G401.6 (cell line): ENCODE data around the gene DAP.
"Not testable (repeated sequence)": the region's sequence is repeated elsewhere in the genome, so short reads cannot be mapped to it uniquely, and the experiment has no call there.

Experiments used
- FAIRE-seq: peaks from 2 replicates; lab custom pipeline; 2012; peaks lifted over from hg19 to GRCh38; lab: Jason Lieb, UNC

Gene DAP, protein sequence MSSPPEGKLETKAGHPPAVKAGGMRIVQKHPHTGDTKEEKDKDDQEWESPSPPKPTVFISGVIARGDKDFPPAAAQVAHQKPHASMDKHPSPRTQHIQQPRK

GRCh38 chr5:10761185-10761932, at the start of gene DAP:
DAP (minus strand) TSS chr5:10761234; CDS start chr5:10761068, 166 bp downstream.
- no peak for FAIRE-seq

- no peak for FAIRE-seq
These were observed 47.6 kb upstream of the DAP start for GRCh38 chr5:10808347-10809226.

GRCh38 chr5:10801931-10802666, 41.1 kb upstream of the DAP start:
- no peak for FAIRE-seq

DNA sequence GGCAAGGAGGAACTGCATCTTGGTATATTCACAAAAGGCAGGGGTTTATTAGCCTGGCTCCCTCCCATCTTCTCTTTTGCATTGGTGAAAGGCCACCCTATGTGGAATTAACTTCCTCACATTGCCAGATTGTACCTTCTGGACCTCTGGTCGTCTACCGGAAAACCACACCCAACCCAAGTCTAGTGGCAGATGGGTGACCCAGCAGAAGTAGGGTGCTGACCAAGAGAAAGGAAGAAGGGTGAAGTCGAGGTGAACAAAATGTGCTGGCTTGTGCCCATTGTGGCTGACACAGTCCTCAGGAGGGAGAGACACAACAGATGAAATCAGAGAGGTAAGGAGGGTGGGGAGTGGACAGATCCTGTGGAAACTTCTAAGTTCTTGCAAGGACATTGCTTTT, 39.8 kb upstream of the DAP start:
- no peak for FAIRE-seq

- FAIRE-seq, result no peak
These were observed 36.2 kb upstream of the DAP start for GRCh38 chr5:10797261-10797660.

DNA sequence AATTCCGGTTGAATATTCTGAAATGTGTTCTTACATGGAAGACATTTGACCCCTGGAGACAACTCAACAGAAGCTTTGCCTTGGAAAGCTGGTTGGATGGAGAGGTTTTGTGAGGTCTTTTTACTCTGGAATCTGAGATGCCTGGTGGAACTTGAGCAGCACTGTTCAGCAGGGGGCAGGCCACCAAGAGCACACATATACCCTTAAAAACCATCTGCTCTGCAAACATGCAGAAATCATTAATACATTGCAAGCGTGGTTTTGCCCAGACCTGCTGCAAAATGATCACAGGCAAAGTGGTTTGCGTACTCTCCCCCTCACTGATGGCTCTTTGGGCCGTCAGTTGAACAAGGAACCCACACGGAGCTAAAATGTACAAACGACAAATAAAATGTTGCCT, 32.8 kb upstream of the DAP start:
- FAIRE-seq, result no peak

DNA sequence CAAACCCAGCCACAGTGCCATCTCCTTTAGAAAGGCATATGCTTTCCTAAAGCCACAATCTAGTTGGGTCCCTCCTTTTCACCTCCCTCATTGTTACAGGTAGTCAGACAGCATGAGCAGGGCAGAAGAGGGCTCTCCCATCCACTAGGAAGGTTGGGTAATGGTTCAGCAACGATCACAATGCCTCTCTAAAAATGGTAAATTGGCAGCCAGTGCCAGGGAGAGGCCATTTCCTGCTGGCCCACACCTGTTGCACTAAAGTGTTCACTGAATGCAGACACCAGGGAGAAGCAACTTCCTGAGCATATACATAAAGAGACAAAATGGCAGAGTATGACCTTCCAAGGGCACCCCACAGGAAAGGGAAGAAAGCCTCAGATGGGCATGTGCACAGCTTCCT, 31.3 kb upstream of the DAP start:
- FAIRE-seq, result no peak

- no peak for FAIRE-seq
These were observed 28.7 kb upstream of the DAP start for GRCh38 chr5:10789726-10790125.

DNA sequence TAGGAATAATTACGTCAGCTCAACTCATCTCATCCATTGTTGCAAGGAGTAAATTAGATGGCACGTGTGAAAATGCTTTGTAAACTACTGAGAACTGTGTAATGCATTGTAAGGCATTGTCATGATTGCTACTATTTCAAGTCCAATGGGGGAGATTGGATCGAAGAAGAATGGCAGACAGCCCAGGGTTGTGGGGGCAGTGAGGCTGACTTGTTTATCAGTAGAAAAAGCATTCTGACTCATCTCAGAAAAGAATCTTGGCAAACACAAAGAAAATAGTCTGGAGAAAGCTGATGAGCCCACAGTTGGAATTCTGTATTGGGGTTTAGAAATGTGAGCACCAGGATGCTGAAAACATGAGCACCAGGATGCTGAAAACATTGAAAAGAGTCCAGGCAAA, 28.0 kb upstream of the DAP start:
- no peak for FAIRE-seq

DNA sequence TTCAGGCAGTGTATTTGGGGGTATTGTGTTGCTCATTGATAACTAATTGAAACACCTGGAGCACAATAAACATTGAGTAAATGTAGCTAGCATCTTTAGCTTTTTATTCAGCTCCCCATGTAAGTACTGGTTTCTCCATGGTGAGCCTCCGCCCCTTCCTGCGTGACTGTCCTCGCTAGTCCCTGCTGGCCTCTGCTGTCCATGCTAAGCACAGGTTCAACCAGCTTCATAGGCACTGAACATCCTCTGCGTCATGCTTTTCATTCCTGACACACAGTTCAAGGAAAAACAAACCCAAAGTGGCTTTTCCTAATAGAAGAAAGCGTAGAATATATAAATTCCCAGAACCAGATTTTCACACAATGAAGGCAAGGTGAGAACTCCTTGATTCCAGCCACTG, 27.3 kb upstream of the DAP start:
- FAIRE-seq, result no peak

GRCh38 chr5:10786835-10787234, 25.8 kb upstream of the DAP start:
- FAIRE-seq, result no peak

DNA sequence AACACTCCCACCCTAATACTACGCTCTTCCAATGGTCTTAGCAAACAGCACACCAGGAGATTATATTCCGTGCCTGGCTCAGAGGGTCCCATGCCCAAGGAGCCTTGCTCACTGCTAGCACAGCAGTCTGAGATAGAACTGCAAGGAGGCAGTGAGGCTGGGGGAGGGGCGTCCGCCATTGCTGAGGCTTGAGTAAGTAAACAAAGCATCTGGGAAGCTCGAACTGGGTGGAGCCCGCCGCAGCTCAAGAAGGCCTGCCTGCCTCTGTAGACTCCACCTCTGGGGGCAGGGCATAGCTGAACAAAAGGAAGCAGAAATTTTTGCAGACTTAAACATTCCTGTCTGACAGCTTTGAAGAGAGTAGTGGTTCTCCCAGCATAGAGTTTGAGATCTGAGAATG, 19.2 kb upstream of the DAP start:
- FAIRE-seq, result not testable (repeated sequence)

- FAIRE-seq, result no peak
These were observed 18.6 kb upstream of the DAP start for GRCh38 chr5:10779592-10779991.

GRCh38 chr5:10778179-10778910, 17.3 kb upstream of the DAP start:
- no peak for FAIRE-seq

DNA sequence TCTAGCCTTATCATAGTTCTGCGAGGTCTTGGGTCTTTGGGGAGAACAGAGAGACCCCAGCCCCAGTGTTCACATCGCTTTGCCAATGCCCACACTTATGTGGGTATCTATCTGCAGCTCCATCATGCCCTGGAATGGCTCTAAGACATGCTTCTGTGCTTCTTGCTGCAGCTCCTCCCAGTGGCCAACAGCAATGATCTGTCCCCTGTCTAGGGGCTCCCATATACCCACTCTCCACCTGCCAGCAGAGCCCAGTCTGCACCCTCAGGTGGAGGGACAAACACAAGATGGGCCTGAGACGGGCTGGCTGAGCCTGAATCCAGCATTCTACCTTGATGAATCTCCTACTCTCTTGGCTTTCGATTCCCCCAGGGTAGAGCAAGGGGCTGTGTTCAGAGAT, 14.6 kb upstream of the DAP start:
- FAIRE-seq, result no peak

GRCh38 chr5:10772901-10773585, 12.0 kb upstream of the DAP start:
- no peak for FAIRE-seq

DNA sequence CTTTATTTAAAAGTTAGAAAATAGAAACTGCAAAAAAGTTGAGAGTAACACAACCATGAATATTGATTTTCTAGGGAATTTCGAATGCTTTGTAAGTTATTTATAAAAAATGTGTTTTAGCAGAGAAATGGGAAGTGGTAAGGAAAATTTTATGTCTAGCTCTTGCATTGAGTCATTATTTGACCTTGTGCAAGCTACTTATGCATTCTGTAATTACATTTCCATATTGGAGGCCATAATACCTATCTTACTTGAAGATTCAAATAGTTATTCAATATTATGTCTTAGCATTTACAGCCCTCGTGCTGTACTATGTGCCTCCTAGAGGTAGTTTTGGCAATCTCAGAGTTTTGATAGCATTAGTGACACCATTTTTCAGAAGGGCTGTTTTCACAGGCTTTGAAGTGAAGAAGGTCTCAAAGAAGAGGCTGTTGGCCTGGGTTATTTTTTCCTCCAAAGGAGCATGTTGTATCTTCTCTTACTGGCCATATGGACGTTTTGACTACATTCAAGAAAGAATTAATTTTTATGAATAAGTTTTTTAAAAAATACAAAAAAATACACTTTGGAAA, 7.4 kb upstream of the DAP start:
- no peak for FAIRE-seq

DNA sequence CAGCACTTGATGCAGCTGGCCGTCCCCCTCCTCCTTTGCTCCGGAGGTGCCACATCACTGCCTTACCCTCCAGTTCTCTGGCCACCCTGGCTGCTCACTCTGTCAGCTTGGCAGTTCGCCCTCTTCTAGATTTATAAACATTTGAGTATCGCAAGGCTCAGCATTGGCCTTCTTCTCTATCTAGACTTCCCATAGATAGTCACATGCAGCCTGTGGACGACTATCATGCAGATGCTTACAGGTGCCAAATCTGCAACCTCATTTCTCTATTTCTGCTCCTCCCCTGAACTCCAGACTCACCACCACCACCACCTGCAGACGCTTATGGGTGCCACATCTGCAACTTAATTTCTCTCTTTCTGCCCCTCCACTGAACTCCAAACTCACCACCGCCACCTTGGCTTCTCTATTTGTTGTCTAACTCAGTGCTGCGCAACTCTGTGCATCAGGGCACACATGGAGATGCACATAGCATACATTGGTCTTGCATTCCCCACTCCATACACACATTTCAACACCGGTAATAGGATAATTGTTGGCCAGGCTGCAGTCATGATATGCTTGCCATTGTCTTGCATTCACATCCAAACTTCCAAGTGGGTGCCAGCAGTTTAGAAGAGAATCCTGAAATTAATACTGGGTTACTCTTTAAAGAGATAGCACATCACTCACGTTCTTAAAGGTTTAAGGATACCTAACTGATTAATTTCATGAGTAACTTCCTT, 1.9 kb upstream of the DAP start:
- no peak for FAIRE-seq

DNA sequence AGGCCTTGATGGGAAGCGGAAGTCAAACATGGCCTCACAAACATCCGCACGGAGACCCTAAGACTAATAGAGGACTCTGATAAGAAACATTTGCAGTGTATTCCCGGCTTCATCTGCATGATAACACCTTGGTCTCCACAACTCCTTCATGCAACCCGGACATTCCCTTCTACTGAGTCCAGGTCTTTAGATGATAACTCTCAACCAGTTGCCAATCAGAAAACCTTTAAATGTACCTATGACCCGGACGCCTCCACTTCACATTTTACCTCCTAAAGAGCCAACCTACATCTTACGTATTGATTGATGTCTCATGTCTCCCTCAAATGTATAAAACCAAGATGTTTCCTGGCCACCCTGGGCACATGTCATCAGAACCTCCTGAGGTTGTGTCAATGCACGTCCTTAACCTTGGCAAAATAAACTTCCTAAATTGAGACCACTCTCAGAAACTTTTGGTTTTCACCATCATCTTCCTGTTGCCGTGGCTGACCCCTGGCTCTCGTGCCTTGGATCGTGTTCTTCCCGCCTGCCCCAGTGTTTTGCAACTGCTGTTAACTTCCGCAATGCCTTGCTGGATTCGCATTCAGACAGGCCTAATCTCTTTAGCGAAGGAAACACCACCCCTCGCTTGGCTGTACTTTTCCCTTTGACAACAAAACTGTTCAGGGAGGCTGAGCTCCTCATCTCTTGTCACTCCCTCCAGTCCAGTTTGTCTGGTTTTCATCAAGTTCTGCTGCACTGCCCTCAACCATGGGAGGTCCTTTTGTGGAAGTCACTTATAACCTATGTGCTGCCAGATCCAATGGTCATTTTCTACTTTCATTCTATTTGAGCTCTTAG, 1.1 kb upstream of the DAP start:
- FAIRE-seq, result no peak

- FAIRE-seq, result no peak
These were observed 181 bp downstream of the DAP start for GRCh38 chr5:10760921-10761184.
